ENCODE measurements around the gene IL4I1. TPM values are rescaled to one million over a fixed set of nuclear protein-coding genes. Genes with fewer than 3 reads are reported as not detected.

Gene IL4I1, protein sequence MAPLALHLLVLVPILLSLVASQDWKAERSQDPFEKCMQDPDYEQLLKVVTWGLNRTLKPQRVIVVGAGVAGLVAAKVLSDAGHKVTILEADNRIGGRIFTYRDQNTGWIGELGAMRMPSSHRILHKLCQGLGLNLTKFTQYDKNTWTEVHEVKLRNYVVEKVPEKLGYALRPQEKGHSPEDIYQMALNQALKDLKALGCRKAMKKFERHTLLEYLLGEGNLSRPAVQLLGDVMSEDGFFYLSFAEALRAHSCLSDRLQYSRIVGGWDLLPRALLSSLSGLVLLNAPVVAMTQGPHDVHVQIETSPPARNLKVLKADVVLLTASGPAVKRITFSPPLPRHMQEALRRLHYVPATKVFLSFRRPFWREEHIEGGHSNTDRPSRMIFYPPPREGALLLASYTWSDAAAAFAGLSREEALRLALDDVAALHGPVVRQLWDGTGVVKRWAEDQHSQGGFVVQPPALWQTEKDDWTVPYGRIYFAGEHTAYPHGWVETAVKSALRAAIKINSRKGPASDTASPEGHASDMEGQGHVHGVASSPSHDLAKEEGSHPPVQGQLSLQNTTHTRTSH
- total RNA-seq (2021; ENCODE audit: unreplicated experiment) = 1.5 TPM
- 2.1 TPM for polyA plus RNA-seq (2012; ENCODE audit: insufficient read length)
- percentile 20 among the genes with signal in this experiment for Bru-seq, nascent RNA
- BruChase-seq, experiment 1, labeled RNA remaining after a 2-hour chase = percentile 18 among the genes with signal in this experiment
- BruChase-seq, experiment 2, labeled RNA remaining after a 6-hour chase = percentile 23 among the genes with signal in this experiment
- long read RNA-seq, partial matches to known transcripts = 2 of 5 reads
- long read RNA-seq, other reads (novel, unspliced or antisense) = 0 of 5 reads

DNA sequence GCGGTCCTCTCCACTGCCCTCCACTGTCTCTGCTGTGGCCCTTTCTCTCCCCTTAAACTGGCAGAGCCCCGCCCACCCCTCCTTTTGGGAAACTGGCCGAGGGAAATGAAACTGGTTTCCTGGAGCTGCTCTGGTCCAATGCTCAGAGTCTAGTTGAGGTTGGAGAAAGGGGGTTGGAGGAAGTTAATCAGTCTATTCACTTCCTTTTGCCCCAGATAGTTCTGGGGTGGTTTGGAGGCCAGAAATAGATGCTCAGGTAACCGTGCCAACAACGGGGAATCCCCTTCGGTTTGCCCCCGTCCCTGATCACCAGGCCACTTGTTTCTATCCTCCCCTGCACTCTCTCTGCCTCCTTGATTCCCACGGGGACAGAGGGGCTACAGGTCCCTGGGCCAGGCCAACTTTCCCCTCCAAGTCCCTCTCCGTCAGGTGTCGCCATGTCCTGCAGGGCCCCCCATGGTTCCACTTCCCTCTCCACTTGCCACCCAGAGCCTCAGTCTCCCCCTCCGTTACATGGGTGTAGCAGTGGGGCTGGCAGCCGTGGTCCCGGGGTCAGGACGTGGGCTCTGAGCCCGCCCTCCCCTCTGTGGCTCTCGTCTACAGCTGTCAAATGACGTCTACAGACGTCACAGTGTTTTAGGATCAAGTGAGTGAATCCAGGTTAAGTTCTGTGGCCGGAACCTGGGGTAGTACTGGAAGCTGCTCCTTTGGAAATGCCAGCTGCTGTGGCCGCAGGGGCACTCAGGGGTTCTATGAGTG lies at the start of gene IL4I1:
Gene IL4I1, minus strand, starts transcription at position 25 of the 759 bp plus-strand sequence. CDS start 727 bp downstream, outside the sequence.
- POLR2A ChIA-PET = interaction anchor here (0.6 kb wide), 1 partner anchor 9 kb away, joined by 4 read pairs; no protein-coding TSS in a partner anchor
- H3K4me1 ChIP-seq (ENCODE audit: control insufficient read depth, insufficient read depth, low read length) = peaks cover 10% of the 10 kb centered on the region
- no peak for DNase-seq (ENCODE audit: low read depth, low spot score)
- BruUV-seq (replicated peaks) = no TSS peak
- TF ChIP-seq TCF7L2 (IDR thresholded peaks at IDR 0.05; ENCODE audit: low read depth, low read length) (no peak), SIN3A (IDR thresholded peaks at IDR 0.05; ENCODE audit: borderline replicate concordance, insufficient read depth, low read depth, low read length) (no peak), POLR2AphosphoS5 (IDR thresholded peaks at IDR 0.05; ENCODE audit: low read depth, low read length) (no peak)
- TF ChIP-seq, protein P1, sequence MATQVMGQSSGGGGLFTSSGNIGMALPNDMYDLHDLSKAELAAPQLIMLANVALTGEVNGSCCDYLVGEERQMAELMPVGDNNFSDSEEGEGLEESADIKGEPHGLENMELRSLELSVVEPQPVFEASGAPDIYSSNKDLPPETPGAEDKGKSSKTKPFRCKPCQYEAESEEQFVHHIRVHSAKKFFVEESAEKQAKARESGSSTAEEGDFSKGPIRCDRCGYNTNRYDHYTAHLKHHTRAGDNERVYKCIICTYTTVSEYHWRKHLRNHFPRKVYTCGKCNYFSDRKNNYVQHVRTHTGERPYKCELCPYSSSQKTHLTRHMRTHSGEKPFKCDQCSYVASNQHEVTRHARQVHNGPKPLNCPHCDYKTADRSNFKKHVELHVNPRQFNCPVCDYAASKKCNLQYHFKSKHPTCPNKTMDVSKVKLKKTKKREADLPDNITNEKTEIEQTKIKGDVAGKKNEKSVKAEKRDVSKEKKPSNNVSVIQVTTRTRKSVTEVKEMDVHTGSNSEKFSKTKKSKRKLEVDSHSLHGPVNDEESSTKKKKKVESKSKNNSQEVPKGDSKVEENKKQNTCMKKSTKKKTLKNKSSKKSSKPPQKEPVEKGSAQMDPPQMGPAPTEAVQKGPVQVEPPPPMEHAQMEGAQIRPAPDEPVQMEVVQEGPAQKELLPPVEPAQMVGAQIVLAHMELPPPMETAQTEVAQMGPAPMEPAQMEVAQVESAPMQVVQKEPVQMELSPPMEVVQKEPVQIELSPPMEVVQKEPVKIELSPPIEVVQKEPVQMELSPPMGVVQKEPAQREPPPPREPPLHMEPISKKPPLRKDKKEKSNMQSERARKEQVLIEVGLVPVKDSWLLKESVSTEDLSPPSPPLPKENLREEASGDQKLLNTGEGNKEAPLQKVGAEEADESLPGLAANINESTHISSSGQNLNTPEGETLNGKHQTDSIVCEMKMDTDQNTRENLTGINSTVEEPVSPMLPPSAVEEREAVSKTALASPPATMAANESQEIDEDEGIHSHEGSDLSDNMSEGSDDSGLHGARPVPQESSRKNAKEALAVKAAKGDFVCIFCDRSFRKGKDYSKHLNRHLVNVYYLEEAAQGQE (IDR thresholded peaks at IDR 0.05; ENCODE audit: insufficient read depth in 1 of 2, low read depth in 2 of 2, low read length in 1 of 2) = no peak
- TF ChIP-seq, protein P2, sequence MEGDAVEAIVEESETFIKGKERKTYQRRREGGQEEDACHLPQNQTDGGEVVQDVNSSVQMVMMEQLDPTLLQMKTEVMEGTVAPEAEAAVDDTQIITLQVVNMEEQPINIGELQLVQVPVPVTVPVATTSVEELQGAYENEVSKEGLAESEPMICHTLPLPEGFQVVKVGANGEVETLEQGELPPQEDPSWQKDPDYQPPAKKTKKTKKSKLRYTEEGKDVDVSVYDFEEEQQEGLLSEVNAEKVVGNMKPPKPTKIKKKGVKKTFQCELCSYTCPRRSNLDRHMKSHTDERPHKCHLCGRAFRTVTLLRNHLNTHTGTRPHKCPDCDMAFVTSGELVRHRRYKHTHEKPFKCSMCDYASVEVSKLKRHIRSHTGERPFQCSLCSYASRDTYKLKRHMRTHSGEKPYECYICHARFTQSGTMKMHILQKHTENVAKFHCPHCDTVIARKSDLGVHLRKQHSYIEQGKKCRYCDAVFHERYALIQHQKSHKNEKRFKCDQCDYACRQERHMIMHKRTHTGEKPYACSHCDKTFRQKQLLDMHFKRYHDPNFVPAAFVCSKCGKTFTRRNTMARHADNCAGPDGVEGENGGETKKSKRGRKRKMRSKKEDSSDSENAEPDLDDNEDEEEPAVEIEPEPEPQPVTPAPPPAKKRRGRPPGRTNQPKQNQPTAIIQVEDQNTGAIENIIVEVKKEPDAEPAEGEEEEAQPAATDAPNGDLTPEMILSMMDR (IDR thresholded peaks at IDR 0.05) = no peak
- peak within 1 kb of the TSS in 1 of 2 experiments; percentile 11; a peak in 1 of 4 replicates for H3K4me3 ChIP-seq (ENCODE audit: low read depth in 2 of 2, low read length in 2 of 2)
- CTCF ChIA-PET = no interaction called here
- no peaks in the 10 kb centered on the region for H3K9me3 ChIP-seq (ENCODE audit: control insufficient read depth, insufficient read depth, low read depth, low read length)
- peak; percentile 40 for ATAC-seq
- no peaks in the 10 kb centered on the region for H3K36me3 ChIP-seq (ENCODE audit: control insufficient read depth, insufficient read depth, low read length)
- no peaks in the 10 kb centered on the region for H3K27me3 ChIP-seq (ENCODE audit: control insufficient read depth, insufficient read depth, low read length)
- in situ Hi-C loops (cut with HindIII; ENCODE audit: low pct_unique_long_range_greater_than_20kb, low sequenced_read_pairs) = no loop called here
- peak within 1 kb of the TSS; percentile 65; the same call in 1 of the 2 replicates for H3K27ac ChIP-seq (ENCODE audit: low read length)
- intact Hi-C loops (cut with micrococcal nuclease; ENCODE audit: unreplicated experiment) = no loop called here

DNA sequence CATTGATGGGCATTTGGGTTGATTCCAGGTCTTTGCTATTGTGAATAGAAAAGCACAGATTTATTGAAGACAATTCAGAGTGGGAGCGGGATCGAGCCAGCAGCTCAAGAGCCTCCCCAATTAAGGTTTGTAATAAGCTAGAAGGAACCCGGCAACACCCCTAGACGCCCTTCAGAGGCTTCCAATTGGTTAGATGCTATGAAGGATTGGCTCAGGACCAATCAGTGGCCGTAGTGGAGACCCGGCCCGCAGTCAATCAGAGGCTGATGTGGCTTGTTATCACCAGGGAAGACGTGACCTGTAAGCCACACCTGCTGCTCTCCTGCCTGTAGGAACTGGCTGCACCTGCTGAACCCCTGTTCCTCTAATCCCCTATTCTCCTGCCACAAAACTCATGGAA lies 49.7 kb upstream of the IL4I1 start:
- ChIA-PET CTCF (no interaction called here), POLR2A (no interaction called here)
- H3K36me3 ChIP-seq (ENCODE audit: control insufficient read depth, insufficient read depth, low read length) = no peaks in the 10 kb centered on the region
- no peaks in the 10 kb centered on the region for H3K9me3 ChIP-seq (ENCODE audit: control insufficient read depth, insufficient read depth, low read depth, low read length)
- in situ Hi-C loops (cut with HindIII; ENCODE audit: low pct_unique_long_range_greater_than_20kb, low sequenced_read_pairs) = no loop called here
- no peak overlapping the region for H3K4me3 ChIP-seq (ENCODE audit: low read depth in 2 of 2, low read length in 2 of 2)
- no TSS peak for BruUV-seq (replicated peaks)
- DNase-seq (ENCODE audit: low read depth, low spot score) (no peak), ATAC-seq (no peak)
- intact Hi-C loops (cut with micrococcal nuclease; ENCODE audit: unreplicated experiment) = no loop called here
- H3K27ac ChIP-seq (ENCODE audit: low read length) = no peak overlapping the region
- no peaks in the 10 kb centered on the region for H3K4me1 ChIP-seq (ENCODE audit: control insufficient read depth, insufficient read depth, low read length)
- no peaks in the 10 kb centered on the region for H3K27me3 ChIP-seq (ENCODE audit: control insufficient read depth, insufficient read depth, low read length)
- TF ChIP-seq POLR2AphosphoS5 (IDR thresholded peaks at IDR 0.05; ENCODE audit: low read depth, low read length) = no peak
- TF ChIP-seq SIN3A (IDR thresholded peaks at IDR 0.05; ENCODE audit: borderline replicate concordance, insufficient read depth, low read depth, low read length) = no peak
- TF ChIP-seq, protein P2 (IDR thresholded peaks at IDR 0.05) = no peak
- TF ChIP-seq, protein P1 (IDR thresholded peaks at IDR 0.05; ENCODE audit: insufficient read depth in 1 of 2, low read depth in 2 of 2, low read length in 1 of 2) = no peak
- TF ChIP-seq TCF7L2 (IDR thresholded peaks at IDR 0.05; ENCODE audit: low read depth, low read length) = no peak

All from Panc1 (cell line).